SK-N-SH treated with all-trans-retinoic acid at 6 μM for 48 hours (cell line): ENCODE measurements around the gene TMEM131L.

Source experiments
- ATAC-seq: fragments of 200-7000 bp; cut with Tn5 transposase; 3 replicates; pipeline ENCODE4 v1.9.1; 2020; ENCODE audit warnings: mild to moderate bottlenecking, moderate library complexity
- ARNTL ChIP-seq: fragments of 450-650 bp; formaldehyde crosslinking; IDR thresholded peaks from 2 replicates; pipeline ENCODE4 v1.5.0; 2020; ENCODE audit warnings: low read depth, mild to moderate bottlenecking, moderate library complexity, borderline replicate concordance
- BACH2 ChIP-seq: fragments of 250-450 bp; sonication (Bioruptor Pico); IDR thresholded peaks from 2 replicates; pipeline ENCODE4 v1.9.0; 2021; ENCODE audit warnings: mild to moderate bottlenecking, borderline replicate concordance
- CREB5 ChIP-seq: fragments of 250-450 bp; sonication (Bioruptor Pico); IDR thresholded peaks from 2 replicates; pipeline ENCODE4 v1.5.1; 2020; ENCODE audit warnings: low read depth, mild to moderate bottlenecking, moderate library complexity
- CSDC2 ChIP-seq: fragments of 250-450 bp; sonication (Bioruptor Pico); IDR thresholded peaks from 2 replicates; pipeline ENCODE4 v1.5.0; 2020; ENCODE audit warnings: mild to moderate bottlenecking, moderate library complexity
- CSRNP3 ChIP-seq: fragments of 250-450 bp; sonication (Bioruptor Pico); IDR thresholded peaks from 2 replicates; pipeline ENCODE4 v1.5.1; 2021; ENCODE audit warnings: mild to moderate bottlenecking, moderate library complexity
- ESRRG ChIP-seq: fragments of 250-450 bp; sonication (Bioruptor Pico); IDR thresholded peaks from 2 replicates; pipeline ENCODE4 v1.6.1; 2021; ENCODE audit warnings: mild to moderate bottlenecking
- ISL1 ChIP-seq: fragments of 250-450 bp; sonication (Bioruptor Pico); IDR thresholded peaks from 2 replicates; pipeline ENCODE4 v2.1.2; 2022; ENCODE audit warnings: mild to moderate bottlenecking, moderate library complexity
- OSR1 ChIP-seq: fragments of 250-450 bp; sonication (Bioruptor Pico); IDR thresholded peaks from 2 replicates; pipeline ENCODE4 v1.8.0; 2022; ENCODE audit warnings: moderate library complexity, mild to moderate bottlenecking, inconsistent platforms
- POU6F1 ChIP-seq: fragments of 250-450 bp; sonication (Bioruptor Pico); IDR thresholded peaks from 2 replicates; pipeline ENCODE4 v1.8.0; 2021; ENCODE audit warnings: low read depth, mild to moderate bottlenecking, moderate library complexity, borderline replicate concordance
- PPARA ChIP-seq: fragments of 250-450 bp; sonication (Bioruptor Pico); IDR thresholded peaks from 2 replicates; pipeline ENCODE4 v1.5.0; 2020; ENCODE audit warnings: mild to moderate bottlenecking, borderline replicate concordance
- RARB ChIP-seq: fragments of 250-450 bp; sonication (Bioruptor Pico); IDR thresholded peaks from 2 replicates; pipeline ENCODE4 v1.8.0; 2021; ENCODE audit warnings: mild to moderate bottlenecking, moderate library complexity
- SNAI2 ChIP-seq: fragments of 250-450 bp; sonication (Bioruptor Pico); IDR thresholded peaks from 2 replicates; pipeline ENCODE4 v1.5.0; 2020; ENCODE audit warnings: mild to moderate bottlenecking, moderate library complexity
- TCF4 ChIP-seq: fragments of 250-450 bp; sonication (Bioruptor Pico); IDR thresholded peaks from 2 replicates; pipeline ENCODE4 v1.8.0; 2021; ENCODE audit warnings: mild to moderate bottlenecking, moderate library complexity, borderline replicate concordance
- TOX ChIP-seq: fragments of 250-450 bp; sonication (Bioruptor Pico); IDR thresholded peaks from 2 replicates; pipeline ENCODE4 v1.8.0; 2021; ENCODE audit warnings: mild to moderate bottlenecking, moderate library complexity, borderline replicate concordance
- ZC3H10 ChIP-seq: fragments of 250-450 bp; sonication (Bioruptor Pico); IDR thresholded peaks from 2 replicates; pipeline ENCODE4 v1.5.1; 2021; ENCODE audit warnings: mild to moderate bottlenecking, moderate library complexity
- ZFP3 ChIP-seq: fragments of 250-450 bp; sonication (Bioruptor Pico); IDR thresholded peaks from 2 replicates; pipeline ENCODE4 v1.5.0; 2020; ENCODE audit warnings: mild to moderate bottlenecking, moderate library complexity
- ZFP30 ChIP-seq: fragments of 450-650 bp; formaldehyde crosslinking; IDR thresholded peaks from 2 replicates; pipeline ENCODE4 v1.5.0; 2022; ENCODE audit warnings: mild to moderate bottlenecking, moderate library complexity
- ZNF565 ChIP-seq: fragments of 450-650 bp; formaldehyde crosslinking; conservative IDR thresholded peaks from 2 replicates; pipeline ENCODE4 v1.5.0; 2020; ENCODE audit warnings: low read depth, mild to moderate bottlenecking, moderate library complexity
- ZNF70 ChIP-seq: fragments of 450-650 bp; formaldehyde crosslinking; IDR thresholded peaks from 2 replicates; pipeline ENCODE4 v1.5.0; 2020; ENCODE audit warnings: mild to moderate bottlenecking, moderate library complexity
- ZNF8 ChIP-seq: fragments of 450-650 bp; formaldehyde crosslinking; IDR thresholded peaks from 2 replicates; pipeline ENCODE4 v1.5.0; 2020; ENCODE audit warnings: mild to moderate bottlenecking, moderate library complexity

Gene TMEM131L

GRCh38 chr4:153510252-153511001 is 44.3 kb downstream of the TMEM131L start (continued):
- TF ChIP-seq BACH2 (CRISPR knock-in tag) (no peak), CSDC2 (CRISPR knock-in tag) (no peak), RARB (CRISPR knock-in tag) (no peak)

GRCh38 chr4:153511104-153511503 is 44.9 kb downstream of the TMEM131L start:
- peak; percentile 71 for TF ChIP-seq ZNF8
- TF ChIP-seq ZNF70 (CRISPR knock-in tag), result no peak
- TF ChIP-seq ESRRG (CRISPR knock-in tag), result no peak
- TF ChIP-seq SNAI2, result no peak
- TF ChIP-seq PPARA, result no peak
- no peak for TF ChIP-seq CSRNP3 (CRISPR knock-in tag)
- TF ChIP-seq TOX (CRISPR knock-in tag), result no peak
- TF ChIP-seq ZNF565 (CRISPR knock-in tag), result no peak
- ATAC-seq, result no peak

GRCh38 chr4:153512162-153512852 is 46.1 kb downstream of the TMEM131L start:
- peak; percentile 23; the same call in 2 of the 3 replicates for ATAC-seq
- 0 out of 2 replicates have a peak, but pooled peaks have one; percentile 32 for TF ChIP-seq SNAI2
- no peak for TF ChIP-seq ZNF70 (CRISPR knock-in tag)
- TF ChIP-seq BACH2 (CRISPR knock-in tag), result no peak
- 0 out of 2 replicates have a peak, but pooled peaks have one; percentile 55 for TF ChIP-seq CSDC2 (CRISPR knock-in tag)
- peak; percentile 46 for TF ChIP-seq ISL1 (CRISPR knock-in tag)
- TF ChIP-seq, all 23 proteins: peak for 3

GRCh38 chr4:153512952-153513500 is 46.9 kb downstream of the TMEM131L start:
- ATAC-seq, result peak; percentile 62
- TF ChIP-seq CREB5 (no peak), ARNTL (CRISPR knock-in tag) (no peak), ZFP30 (CRISPR knock-in tag) (no peak), ZFP3 (CRISPR knock-in tag) (no peak), TCF4 (CRISPR knock-in tag) (no peak), OSR1 (CRISPR knock-in tag) (no peak), ZC3H10 (CRISPR knock-in tag) (no peak), ESRRG (CRISPR knock-in tag) (no peak), ZNF565 (CRISPR knock-in tag) (no peak), ZNF70 (CRISPR knock-in tag) (no peak), RARB (CRISPR knock-in tag) (no peak), POU6F1 (CRISPR knock-in tag) (no peak), TOX (CRISPR knock-in tag) (no peak)
- TF ChIP-seq, all 23 proteins: peak for 0

GRCh38 chr4:153513596-153513995 is 47.4 kb downstream of the TMEM131L start:
- TF ChIP-seq POU6F1 (CRISPR knock-in tag), result no peak
- peak; percentile 81 for TF ChIP-seq ISL1 (CRISPR knock-in tag)
- no peak for TF ChIP-seq PPARA
- no peak for TF ChIP-seq ZNF565 (CRISPR knock-in tag)
- no peak for TF ChIP-seq RARB (CRISPR knock-in tag)
- no peak for TF ChIP-seq CSDC2 (CRISPR knock-in tag)
- peak; percentile 55; the same call in 1 of the 2 replicates for TF ChIP-seq CREB5
- no peak for TF ChIP-seq ESRRG (CRISPR knock-in tag)
- no peak for TF ChIP-seq ZNF8
- peak; percentile 54; the same call in 1 of the 2 replicates for TF ChIP-seq TOX (CRISPR knock-in tag)
- peak; percentile 65 for ATAC-seq
